HCT116 (cell line): ENCODE results near the gene PRLR. TPM values are rescaled to one million over a fixed set of nuclear protein-coding genes. Genes with fewer than 3 reads are reported as not detected.
"Not testable (repeated sequence)": the region's sequence is repeated elsewhere in the genome, so short reads cannot be mapped to it uniquely, and the experiment has no call there.

Experiments used
- ATAC-seq: fragments of 200-7000 bp; cut with Tn5 transposase; 2 replicates; pipeline ENCODE4 v1.9.1; 2020; ENCODE audit warnings: mild to moderate bottlenecking, moderate library complexity
- BruUV-seq: library from RNA; stranded (reverse); fragments of 400-500 nt; replicated peaks from 2 replicates; lab custom pipeline; 2021; lab: Mats Ljungman, UMichigan
- CTCF ChIA-PET: fragments of 300-600 bp; sonication (Branson Sonifier 250); formaldehyde crosslinking; loops from one replicate; lab custom pipeline; 2021; ENCODE audit warnings: antibody characterized with exemption; lab: Charles Lee
- POLR2A ChIA-PET: fragments of 300-600, 350-600 bp; sonication (Branson Sonifier 250); formaldehyde crosslinking; loops from one replicate; lab custom pipeline; 2021; ENCODE audit warnings: antibody characterized with exemption; lab: Charles Lee
- RAD21 ChIA-PET, 2 experiments: fragments of 300-600 bp; sonication (Branson Sonifier 250); formaldehyde crosslinking; loops; one replicate each; lab custom pipeline; 2023; ENCODE audit warnings: low total read pairs in 2 of 2; ENCODE audit not compliant: uncharacterized antibody in 2 of 2, unreplicated experiment in 2 of 2, low non-redundant PET in 1 of 2; lab: Charles Lee
- DNase-seq: peaks from one replicate; pipeline ENCODE4 v3.0.0-alpha.2; 2010; ENCODE audit warnings: low read depth, low spot score
- H2AFZ ChIP-seq: fragments of 200-600 bp; shearing (Covaris generic), sonication (generic); 2 replicates; pipeline ENCODE4 v1.6.1; 2017; ENCODE audit warnings: low read depth, mixed run types, mixed read lengths, antibody characterized with exemption, low read length; ENCODE audit not compliant: poor library complexity, severe bottlenecking
- H3K27ac ChIP-seq: 2 replicates; pipeline ENCODE4 v1.5.1; 2012; ENCODE audit warnings: low read depth, low read length
- H3K27me3 ChIP-seq: fragments of 200-600 bp; sonication (generic); 2 replicates; pipeline ENCODE4 v1.6.1; 2016; ENCODE audit warnings: mixed run types, low read length, mixed read lengths; ENCODE audit not compliant: insufficient read depth
- H3K36me3 ChIP-seq, 2 experiments: fragments of 200-500 bp in 1 of 2; fragments of 200-600 bp in 1 of 2; sonication (Bioruptor generic) in 1 of 2; sonication (generic) in 1 of 2; 2 replicates each; pipeline versions ENCODE4 v1.5.1 to v1.6.1; 2014 to 2016; ENCODE audit warnings: low read length in 2 of 2, inconsistent platforms in 1 of 2, mixed read lengths in 1 of 2, mixed run types in 1 of 2; ENCODE audit not compliant: insufficient read depth in 2 of 2, control insufficient read depth in 1 of 2
- H3K4me1 ChIP-seq, 2 experiments: fragments of 200-600 bp in 1 of 2; sonication (generic) in 1 of 2; 2 replicates each; pipeline versions ENCODE4 v1.5.1 to v1.6.1; 2012 to 2017; ENCODE audit warnings: low read length in 2 of 2, inconsistent platforms in 1 of 2, mild to moderate bottlenecking in 1 of 2, mixed read lengths in 1 of 2, mixed run types in 1 of 2, moderate library complexity in 1 of 2; ENCODE audit not compliant: insufficient read depth in 2 of 2, control insufficient read depth in 1 of 2
- H3K4me2 ChIP-seq: fragments of 200-600 bp; sonication (generic); 2 replicates; pipeline ENCODE4 v1.6.1; 2017; ENCODE audit warnings: mixed run types, low read length, mixed read lengths
- H3K4me3 ChIP-seq, 2 experiments: fragments of 200-600 bp in 1 of 2; sonication (generic) in 1 of 2; replicated peaks in 1 of 2; 2 replicates each; pipeline ENCODE4 v1.5.1; 2011 to 2016; ENCODE audit warnings: low read length in 2 of 2, control low read depth in 1 of 2, low read depth in 1 of 2, mild to moderate bottlenecking in 1 of 2, mixed read lengths in 1 of 2, mixed run types in 1 of 2
- H3K79me2 ChIP-seq: fragments of 200-600 bp; sonication (generic); 2 replicates; pipeline ENCODE4 v1.6.1; 2017; ENCODE audit warnings: mild to moderate bottlenecking, mixed run types, low read length, moderate library complexity, mixed read lengths; ENCODE audit not compliant: insufficient read depth
- H3K9ac ChIP-seq: fragments of 200-600 bp; sonication (generic); 2 replicates; pipeline ENCODE4 v1.6.1; 2016; ENCODE audit warnings: low read length, mixed read lengths
- H3K9me2 ChIP-seq: fragments of 200-600 bp; sonication (generic), shearing (Covaris generic); 2 replicates; pipeline ENCODE4 v1.6.1; 2017; ENCODE audit warnings: mixed run types, mild to moderate bottlenecking, moderate library complexity; ENCODE audit not compliant: insufficient read depth
- H3K9me3 ChIP-seq, 2 experiments: fragments of 200-500 bp in 1 of 2; fragments of 200-600 bp in 1 of 2; sonication (Bioruptor generic) in 1 of 2; sonication (generic) in 1 of 2; 2 replicates each; pipeline ENCODE4 v1.6.1; 2014 to 2017; ENCODE audit warnings: low read length in 2 of 2, mixed read lengths in 2 of 2, inconsistent platforms in 1 of 2, low read depth in 1 of 2, mild to moderate bottlenecking in 1 of 2, mixed run types in 1 of 2, moderate library complexity in 1 of 2; ENCODE audit not compliant: control insufficient read depth in 1 of 2, insufficient read depth in 1 of 2
- H4K20me1 ChIP-seq: fragments of 200-600 bp; sonication (generic), shearing (Covaris generic); 2 replicates; pipeline ENCODE4 v1.6.1; 2017; ENCODE audit warnings: mixed run types, mild to moderate bottlenecking, moderate library complexity; ENCODE audit not compliant: insufficient read depth
- POLR2AphosphoS5 ChIP-seq: IDR thresholded peaks from 2 replicates; pipeline ENCODE4 v1.6.1; 2011; ENCODE audit warnings: mild to moderate bottlenecking, low read depth, low read length, moderate library complexity
- RAD21 ChIP-seq: IDR thresholded peaks from 2 replicates; pipeline ENCODE4 v1.6.1; 2012; ENCODE audit warnings: low read depth, mild to moderate bottlenecking
- SIN3A ChIP-seq: IDR thresholded peaks from 2 replicates; pipeline ENCODE4 v1.6.1; 2012; ENCODE audit warnings: low read depth
- SRF ChIP-seq: IDR thresholded peaks from 2 replicates; pipeline ENCODE4 v1.6.1; 2012; ENCODE audit warnings: low read depth
- TCF7L2 ChIP-seq: IDR thresholded peaks from 2 replicates; pipeline ENCODE4 v1.7.0; 2011; ENCODE audit warnings: borderline replicate concordance, inconsistent platforms; ENCODE audit not compliant: insufficient read depth, insufficient read length; ENCODE audit errors: extremely low read depth
- YY1 ChIP-seq: IDR thresholded peaks from 2 replicates; pipeline ENCODE4 v1.6.1; 2011; ENCODE audit warnings: low read length, low read depth, moderate library complexity, mild to moderate bottlenecking; ENCODE audit not compliant: insufficient replicate concordance; ENCODE audit errors: extremely low read depth
- ZFX ChIP-seq: fragments of 450-650 bp; IDR thresholded peaks from 2 replicates; pipeline ENCODE4 v1.6.1; 2017
- intact Hi-C: fragments of 100-400 bp; cut with micrococcal nuclease; formaldehyde crosslinking; loops from 2 replicates; pipeline ENCODE4 v1.10.0; 2022
- total RNA-seq: library from RNA; stranded (reverse); gene quantifications from one replicate; pipeline ENCODE4 v1.2.1, GENCODE V29; 2021; ENCODE audit not compliant: unreplicated experiment
- TF ChIP-seq, protein P1 (sequence below): IDR thresholded peaks from 2 replicates; pipeline ENCODE4 v1.6.1; 2012
- TF ChIP-seq, protein P2 (sequence below): IDR thresholded peaks from 2 replicates; pipeline ENCODE4 v1.6.1; 2011; ENCODE audit warnings: mild to moderate bottlenecking, low read length, moderate library complexity; ENCODE audit not compliant: insufficient replicate concordance; ENCODE audit errors: extremely low read depth

Gene PRLR
- total RNA-seq, 1 experiment from 2014 or later = 0.10 TPM

DNA sequence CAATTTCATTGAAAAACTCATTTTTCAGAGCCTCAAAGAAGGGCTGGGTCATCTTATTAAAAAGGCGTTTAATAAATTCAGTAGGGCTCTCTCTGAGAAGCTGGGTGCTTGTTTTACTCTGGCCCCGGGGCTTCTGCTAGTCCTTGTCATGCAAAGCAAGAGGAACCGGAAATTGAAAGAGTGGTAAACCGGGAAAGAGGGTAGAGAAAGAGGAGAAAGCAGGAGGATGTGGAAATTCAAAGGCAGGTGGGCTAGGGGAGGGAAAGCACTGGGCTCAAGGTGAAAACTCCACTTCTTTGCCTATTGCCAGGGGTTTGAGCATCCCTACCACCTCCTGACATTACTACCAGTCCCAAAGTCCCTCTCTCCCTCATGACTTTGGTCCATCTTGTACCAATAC lies 118.0 kb downstream of the PRLR start (continued):
- TF ChIP-seq, protein P1, sequence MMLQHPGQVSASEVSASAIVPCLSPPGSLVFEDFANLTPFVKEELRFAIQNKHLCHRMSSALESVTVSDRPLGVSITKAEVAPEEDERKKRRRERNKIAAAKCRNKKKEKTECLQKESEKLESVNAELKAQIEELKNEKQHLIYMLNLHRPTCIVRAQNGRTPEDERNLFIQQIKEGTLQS = no peak
- TF ChIP-seq SIN3A (no peak), YY1 (no peak)

DNA sequence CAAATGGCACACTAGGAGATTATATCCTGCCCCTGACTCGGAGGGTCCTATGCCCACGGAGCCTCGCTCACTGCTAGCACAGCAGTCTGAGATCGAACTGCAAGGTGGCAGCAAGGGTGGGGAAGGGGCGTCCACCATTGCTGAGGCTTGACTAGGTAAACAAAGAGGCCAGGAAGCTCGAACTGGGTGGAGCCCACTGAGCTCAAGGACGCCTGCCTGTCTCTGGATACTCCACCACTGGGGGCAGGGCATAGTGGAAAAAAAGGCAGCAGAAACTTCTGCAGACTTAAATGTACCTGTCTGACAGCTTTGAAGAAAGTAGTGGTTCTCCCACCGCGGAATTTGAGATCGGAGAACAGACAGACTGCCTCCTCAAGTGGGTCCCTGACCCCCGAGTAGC lies 125.7 kb downstream of the PRLR start:
- H3K4me2 ChIP-seq, BruUV-seq, H3K9me3 ChIP-seq, H4K20me1 ChIP-seq, RAD21 ChIA-PET, H3K9ac ChIP-seq, intact Hi-C loops, POLR2A ChIA-PET, CTCF ChIA-PET, H2AFZ ChIP-seq, H3K4me3 ChIP-seq, ATAC-seq, DNase-seq, H3K9me2 ChIP-seq, H3K27me3 ChIP-seq, H3K4me1 ChIP-seq, H3K79me2 ChIP-seq, H3K27ac ChIP-seq, H3K36me3 ChIP-seq: not testable (repeated sequence)

DNA sequence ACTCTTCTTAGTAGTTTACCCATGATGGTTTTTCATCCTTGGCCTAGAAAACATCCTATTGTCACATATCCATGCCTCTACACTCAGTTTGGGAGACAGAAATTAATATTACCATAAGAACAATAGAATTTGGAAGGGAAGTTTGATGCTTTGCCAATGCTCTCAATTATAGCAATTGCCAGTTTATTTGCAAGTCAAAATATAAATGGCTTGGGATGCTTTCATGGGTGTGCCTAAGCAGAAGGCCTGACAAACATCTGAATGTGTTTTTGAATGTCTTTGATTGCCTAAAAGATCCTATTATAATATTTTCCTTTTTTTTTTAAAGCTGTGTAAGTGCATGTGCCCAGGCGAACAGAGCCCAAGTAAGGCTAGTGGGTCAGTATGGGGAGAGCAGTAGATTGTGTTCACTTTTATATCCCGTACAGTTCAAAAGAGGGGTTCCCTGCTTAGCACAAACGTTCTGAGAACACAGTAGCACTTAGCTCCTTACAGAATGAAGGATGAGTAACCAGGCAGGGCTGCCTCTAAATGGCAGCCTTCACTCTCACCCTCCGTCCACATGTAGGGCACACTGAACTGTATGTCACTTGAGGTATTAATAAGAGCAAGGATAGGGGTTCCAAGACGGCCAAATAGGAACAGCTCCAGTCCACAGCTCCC lies 126.5 kb downstream of the PRLR start:
- TF ChIP-seq ZFX = no peak
- TF ChIP-seq, protein P2, sequence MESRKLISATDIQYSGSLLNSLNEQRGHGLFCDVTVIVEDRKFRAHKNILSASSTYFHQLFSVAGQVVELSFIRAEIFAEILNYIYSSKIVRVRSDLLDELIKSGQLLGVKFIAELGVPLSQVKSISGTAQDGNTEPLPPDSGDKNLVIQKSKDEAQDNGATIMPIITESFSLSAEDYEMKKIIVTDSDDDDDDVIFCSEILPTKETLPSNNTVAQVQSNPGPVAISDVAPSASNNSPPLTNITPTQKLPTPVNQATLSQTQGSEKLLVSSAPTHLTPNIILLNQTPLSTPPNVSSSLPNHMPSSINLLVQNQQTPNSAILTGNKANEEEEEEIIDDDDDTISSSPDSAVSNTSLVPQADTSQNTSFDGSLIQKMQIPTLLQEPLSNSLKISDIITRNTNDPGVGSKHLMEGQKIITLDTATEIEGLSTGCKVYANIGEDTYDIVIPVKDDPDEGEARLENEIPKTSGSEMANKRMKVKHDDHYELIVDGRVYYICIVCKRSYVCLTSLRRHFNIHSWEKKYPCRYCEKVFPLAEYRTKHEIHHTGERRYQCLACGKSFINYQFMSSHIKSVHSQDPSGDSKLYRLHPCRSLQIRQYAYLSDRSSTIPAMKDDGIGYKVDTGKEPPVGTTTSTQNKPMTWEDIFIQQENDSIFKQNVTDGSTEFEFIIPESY = no peak
- no peak for TF ChIP-seq POLR2AphosphoS5
- TF ChIP-seq RAD21 = no peak
- no peak for TF ChIP-seq TCF7L2
- no peak for TF ChIP-seq SRF
- peaks cover 7% of the 10 kb centered on the region; the same call in 1 of the 2 replicates for H3K27me3 ChIP-seq
- intact Hi-C loops = no loop called here
- H3K4me3 ChIP-seq = no peak overlapping the region
- H3K9me2 ChIP-seq = no peaks in the 10 kb centered on the region
- H3K9me3 ChIP-seq = no peaks in the 10 kb centered on the region
- no peak overlapping the region for H3K4me2 ChIP-seq
- no peak for ATAC-seq
- ChIA-PET POLR2A (no interaction called here), CTCF (no interaction called here), RAD21 (no interaction called here)
- no peak overlapping the region for H3K27ac ChIP-seq
- DNase-seq = no peak
- no peak overlapping the region for H2AFZ ChIP-seq
- BruUV-seq = no TSS peak
- H3K36me3 ChIP-seq = no peaks in the 10 kb centered on the region
- no peaks in the 10 kb centered on the region for H3K4me1 ChIP-seq
- H3K9ac ChIP-seq = no peak overlapping the region
- H3K79me2 ChIP-seq = no peaks in the 10 kb centered on the region
- no peaks in the 10 kb centered on the region for H4K20me1 ChIP-seq

DNA sequence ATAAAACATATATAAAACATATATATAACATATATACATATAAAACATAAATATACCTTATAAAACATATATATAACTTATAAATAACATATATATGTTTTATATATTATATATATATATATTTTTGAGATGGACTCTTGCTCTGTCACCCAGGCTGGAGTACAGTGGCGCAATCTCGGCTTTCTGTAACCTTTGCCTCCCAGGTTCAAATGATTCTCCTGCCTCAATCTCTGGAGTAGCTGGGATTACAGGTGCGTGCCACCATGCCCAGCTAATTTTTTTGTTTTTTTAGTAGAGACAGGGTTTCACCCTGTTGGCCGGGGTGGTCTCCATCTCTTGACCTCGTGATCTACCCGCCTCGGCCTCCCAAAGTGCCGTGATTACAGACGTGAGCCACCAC lies 128.6 kb downstream of the PRLR start:
- H2AFZ ChIP-seq, H3K27me3 ChIP-seq, H3K4me1 ChIP-seq, ATAC-seq, BruUV-seq, H4K20me1 ChIP-seq, CTCF ChIA-PET, H3K79me2 ChIP-seq, H3K9me3 ChIP-seq, H3K4me3 ChIP-seq, H3K9me2 ChIP-seq, H3K27ac ChIP-seq, intact Hi-C loops, DNase-seq, H3K36me3 ChIP-seq, H3K9ac ChIP-seq, H3K4me2 ChIP-seq, RAD21 ChIA-PET, POLR2A ChIA-PET: not testable (repeated sequence)
